A549 (cell line): ENCODE measurements around the gene FRMD4A. TPM values are rescaled to one million over a fixed set of nuclear protein-coding genes. Genes with fewer than 3 reads are reported as not detected.

Experiments used
- ATAC-seq, 2 experiments: fragments of 200-7000 bp in 1 of 2; fragments of >200 bp in 1 of 2; cut with Nextera tagmentation in 1 of 2; cut with Tn5 transposase in 1 of 2; 3 replicates each; pipeline versions ENCODE4 v1.8.0 to v1.9.1; 2018 to 2020; ENCODE audit warnings: mild to moderate bottlenecking in 1 of 2, moderate library complexity in 1 of 2
- CTCF ChIA-PET: fragments of 300-600 bp; sonication (Branson Sonifier 250); formaldehyde crosslinking; extraction: SDS; loops from one replicate; lab custom pipeline; 2021; ENCODE audit warnings: antibody characterized with exemption, inconsistent platforms; lab: Yijun Ruan, JAX
- POLR2A ChIA-PET: fragments of 350-600 bp; formaldehyde crosslinking; extraction: SDS; loops from one replicate; lab custom pipeline; 2021; ENCODE audit warnings: antibody characterized with exemption, inconsistent platforms; lab: Yijun Ruan, JAX
- DNase-seq, 2 experiments: peaks; one replicate each; pipeline versions ENCODE4 v3.0.0 to v3.0.0-alpha.2; 2011 to 2016; ENCODE audit warnings: low read depth in 1 of 2, low spot score in 1 of 2
- FAIRE-seq: peaks from 2 replicates; lab custom pipeline; 2011; peaks lifted over from hg19 to GRCh38; lab: Jason Lieb, UNC
- H3K27ac ChIP-seq, 2 experiments: fragments of >200 bp; sonication (Bioruptor Twin); formaldehyde crosslinking; 3 replicates each; pipeline ENCODE4 v1.5.1; 2016 to 2017
- H3K4me1 ChIP-seq: fragments of >200 bp; sonication (Bioruptor Twin); formaldehyde crosslinking; 3 replicates; pipeline ENCODE4 v1.6.1; 2016
- H3K4me2 ChIP-seq: fragments of >200 bp; sonication (Bioruptor Twin); formaldehyde crosslinking; 3 replicates; pipeline ENCODE4 v1.6.1; 2016
- H3K4me3 ChIP-seq: fragments of >200 bp; sonication (Bioruptor Twin); formaldehyde crosslinking; 3 replicates; pipeline ENCODE4 v1.5.1; 2016
- H3K9me3 ChIP-seq: fragments of >200 bp; sonication (Bioruptor Twin); formaldehyde crosslinking; 3 replicates; pipeline ENCODE4 v1.6.1; 2016
- CBX2 ChIP-seq: fragments of 200-600 bp; sonication (generic); IDR thresholded peaks from 2 replicates; pipeline ENCODE4 v1.6.1; 2016; ENCODE audit warnings: low read depth, mild to moderate bottlenecking, borderline replicate concordance
- CHD4 ChIP-seq: fragments of 200-600 bp; sonication (generic); IDR thresholded peaks from 2 replicates; pipeline ENCODE4 v1.6.1; 2016; ENCODE audit warnings: antibody characterized with exemption, mild to moderate bottlenecking, borderline replicate concordance
- FOXS1 ChIP-seq: fragments of 250-450 bp; sonication (Bioruptor Pico); IDR thresholded peaks from 2 replicates; pipeline ENCODE4 v1.5.0; 2020; ENCODE audit warnings: mild to moderate bottlenecking, moderate library complexity
- HEYL ChIP-seq: fragments of 250-450 bp; sonication (Bioruptor Pico); IDR thresholded peaks from 2 replicates; pipeline ENCODE4 v1.8.0; 2021; ENCODE audit warnings: mild to moderate bottlenecking, moderate library complexity
- HOXB13 ChIP-seq: fragments of 250-450 bp; sonication (Bioruptor Pico); IDR thresholded peaks from 2 replicates; pipeline ENCODE4 v1.5.0; 2020; ENCODE audit warnings: low read depth, mild to moderate bottlenecking, moderate library complexity
- JUNB ChIP-seq: fragments of >200 bp; sonication (Bioruptor Twin); formaldehyde crosslinking; IDR thresholded peaks from 2 replicates; pipeline ENCODE4 v1.6.1; 2016
- KDM1A ChIP-seq: fragments of 200-600 bp; sonication (generic); IDR thresholded peaks from 2 replicates; pipeline ENCODE4 v1.6.1; 2016; ENCODE audit warnings: low read depth, mild to moderate bottlenecking
- KDM5A ChIP-seq: fragments of 200-600 bp; sonication (generic); IDR thresholded peaks from 2 replicates; pipeline ENCODE4 v1.6.1; 2016; ENCODE audit warnings: antibody characterized with exemption, mild to moderate bottlenecking
- NFE2L2 ChIP-seq: fragments of 150-350 bp; conservative IDR thresholded peaks from 2 replicates; pipeline ENCODE4 v1.6.1; 2014; ENCODE audit warnings: low read length
- NR3C1 ChIP-seq: fragments of >200 bp; sonication (Bioruptor Twin); formaldehyde crosslinking; IDR thresholded peaks from 3 replicates; pipeline ENCODE4 v1.6.1; 2017
- POLR2AphosphoS2 ChIP-seq: conservative IDR thresholded peaks from 2 replicates; pipeline ENCODE4 v1.6.1; 2012; ENCODE audit warnings: low read length, improper control_type of control experiment, inconsistent platforms
- REST ChIP-seq: fragments of 200-600 bp; sonication (generic); IDR thresholded peaks from 2 replicates; pipeline ENCODE4 v1.6.1; 2016; ENCODE audit warnings: antibody characterized with exemption, mild to moderate bottlenecking, moderate library complexity
- RFX5 ChIP-seq: fragments of 450-650 bp; IDR thresholded peaks from 2 replicates; pipeline ENCODE4 v1.7.1; 2014; ENCODE audit warnings: antibody characterized with exemption, mild to moderate bottlenecking, moderate library complexity
- TP53 ChIP-seq: fragments of 250-450 bp; sonication (Bioruptor Pico); IDR thresholded peaks from 2 replicates; pipeline ENCODE4 v1.5.0; 2021; ENCODE audit warnings: mild to moderate bottlenecking, moderate library complexity
- ZC3H11A ChIP-seq: fragments of 450-650 bp; IDR thresholded peaks from 2 replicates; pipeline ENCODE4 v1.6.1; 2014; ENCODE audit warnings: antibody characterized with exemption, mild to moderate bottlenecking
- ZFP36 ChIP-seq: fragments of 450-650 bp; IDR thresholded peaks from 2 replicates; pipeline ENCODE4 v1.6.1; 2014; ENCODE audit warnings: borderline replicate concordance; ENCODE audit not compliant: partially characterized antibody
- ZNF302 ChIP-seq: fragments of 250-450 bp; sonication (Bioruptor Pico); IDR thresholded peaks from 2 replicates; pipeline ENCODE4 v1.9.0; 2021; ENCODE audit warnings: inconsistent platforms, mild to moderate bottlenecking, moderate library complexity
- ZSCAN20 ChIP-seq: fragments of 250-450 bp; sonication (Bioruptor Pico); IDR thresholded peaks from 2 replicates; pipeline ENCODE4 v1.8.0; 2022; ENCODE audit warnings: mild to moderate bottlenecking, moderate library complexity
- WGBS: methylation state at CpG from one replicate; pipeline ENCODE4 v1.1.6; 2017; ENCODE audit errors: missing lambda C conversion rate; 5-methylcytosine and 5-hydroxymethylcytosine counted together
- polyA plus RNA-seq, 4 experiments: library from polyadenylated mRNA; depleted of rRNA in 3 of 4; stranded (reverse); fragments of >200 nt; fragmentation: RNase III in 1 of 4; extraction: RNeasy Plus Mini Kit Qiagen cat#74134 plus additional on column Dnase treatment in 1 of 4; gene quantifications; 2 replicates in 3 of 4; 3 replicates in 1 of 4; pipeline ENCODE4 v1.2.3, GENCODE V29; 2011 to 2017
- TF ChIP-seq, protein P1 (sequence below): IDR thresholded peaks from 2 replicates; pipeline ENCODE4 v1.6.1; 2012
- TF ChIP-seq, protein P2 (sequence below): fragments of 450-650 bp; IDR thresholded peaks from 2 replicates; pipeline ENCODE4 v1.6.1; 2014; ENCODE audit warnings: antibody characterized with exemption
- TF ChIP-seq, protein P3 (sequence below): fragments of 150-350 bp; IDR thresholded peaks from 2 replicates; pipeline ENCODE4 v1.6.1; 2014; ENCODE audit warnings: low read depth, mild to moderate bottlenecking, low read length

FRMD4A gene
- polyA plus RNA-seq, 2 of the 4 experiments (the other 2 are of a cell fraction) = 2.5 to 4.7 TPM

DNA sequence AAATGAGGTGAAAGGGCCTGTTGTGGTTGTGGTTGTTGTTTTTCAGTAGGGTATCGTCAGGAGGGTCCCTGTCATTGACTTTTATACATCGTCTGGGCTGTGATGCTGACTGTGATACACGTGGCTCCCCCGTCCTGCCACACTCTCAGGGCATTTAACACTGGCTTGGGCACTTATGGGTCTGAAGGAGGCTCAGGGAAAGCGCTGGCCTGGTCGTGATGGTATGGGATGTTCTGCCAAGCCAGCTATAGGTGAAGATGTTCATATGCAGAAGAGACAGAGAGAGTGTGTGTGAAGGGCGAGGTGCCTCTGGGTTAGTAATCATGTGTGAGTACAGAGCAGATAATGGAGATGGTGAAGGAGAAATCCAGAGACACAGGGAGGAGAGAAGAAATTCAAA lies 585.5 kb downstream of the FRMD4A start:
- H3K4me1 ChIP-seq = no peaks in the 10 kb centered on the region
- FAIRE-seq = no peak
- WGBS = 44% methylated on average over 7 of the region's 7 CpGs
- DNase-seq = no peak
- H3K27ac ChIP-seq = no peak overlapping the region
- no peak overlapping the region for H3K4me2 ChIP-seq
- ChIA-PET POLR2A (no interaction called here), CTCF (interaction anchor here (1.5 kb wide), 1 partner anchor 28 kb away, joined by 5 read pairs; no protein-coding TSS in a partner anchor)
- TF ChIP-seq ZSCAN20 (CRISPR knock-in tag) (no peak), CHD4 (no peak), CBX2 (no peak), HEYL (CRISPR knock-in tag) (no peak), HOXB13 (no peak), KDM5A (no peak), REST (no peak), ZNF302 (CRISPR knock-in tag) (no peak), POLR2AphosphoS2 (no peak), KDM1A (no peak), NFE2L2 (no peak), ZFP36 (no peak), JUNB (no peak)
- TF ChIP-seq, protein P1, sequence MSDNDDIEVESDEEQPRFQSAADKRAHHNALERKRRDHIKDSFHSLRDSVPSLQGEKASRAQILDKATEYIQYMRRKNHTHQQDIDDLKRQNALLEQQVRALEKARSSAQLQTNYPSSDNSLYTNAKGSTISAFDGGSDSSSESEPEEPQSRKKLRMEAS = no peak
- TF ChIP-seq, protein P2, sequence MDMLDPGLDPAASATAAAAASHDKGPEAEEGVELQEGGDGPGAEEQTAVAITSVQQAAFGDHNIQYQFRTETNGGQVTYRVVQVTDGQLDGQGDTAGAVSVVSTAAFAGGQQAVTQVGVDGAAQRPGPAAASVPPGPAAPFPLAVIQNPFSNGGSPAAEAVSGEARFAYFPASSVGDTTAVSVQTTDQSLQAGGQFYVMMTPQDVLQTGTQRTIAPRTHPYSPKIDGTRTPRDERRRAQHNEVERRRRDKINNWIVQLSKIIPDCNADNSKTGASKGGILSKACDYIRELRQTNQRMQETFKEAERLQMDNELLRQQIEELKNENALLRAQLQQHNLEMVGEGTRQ = no peak
- no peak for ATAC-seq
- no peak overlapping the region for H3K4me3 ChIP-seq
- H3K9me3 ChIP-seq = no peaks in the 10 kb centered on the region

DNA sequence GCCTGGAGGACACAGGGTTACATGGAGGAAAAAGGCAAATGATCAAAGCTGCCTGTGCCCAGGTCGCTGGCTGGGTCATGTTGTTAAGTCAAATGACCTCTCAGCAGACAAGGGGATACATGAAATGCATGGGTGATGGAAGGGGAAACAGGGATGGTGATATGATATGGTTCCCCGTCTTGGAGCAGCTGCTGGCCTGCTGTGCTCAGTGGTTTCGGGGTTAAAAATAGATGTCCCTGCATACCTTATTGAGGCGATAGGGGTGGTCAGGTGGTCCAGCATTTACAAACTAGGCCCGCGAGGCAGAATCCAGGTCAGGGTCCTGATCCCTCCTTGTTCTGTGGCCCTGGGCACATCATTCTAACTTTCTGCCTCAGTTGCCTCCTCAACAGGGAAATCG lies 586.8 kb downstream of the FRMD4A start:
- no peak overlapping the region for H3K4me3 ChIP-seq
- no peak for ATAC-seq
- no peaks in the 10 kb centered on the region for H3K4me1 ChIP-seq
- no peaks in the 10 kb centered on the region for H3K9me3 ChIP-seq
- no peak overlapping the region for H3K27ac ChIP-seq
- 73% methylated on average over 7 of the region's 7 CpGs for WGBS
- CTCF ChIA-PET = no interaction called here
- no peak for DNase-seq
- FAIRE-seq = no peak
- TF ChIP-seq, protein P2 = no peak
- TF ChIP-seq KDM1A (no peak), CBX2 (no peak), ZC3H11A (no peak), FOXS1 (CRISPR knock-in tag) (no peak), TP53 (CRISPR knock-in tag) (no peak), RFX5 (no peak), NR3C1 (no peak)
- TF ChIP-seq, protein P3, sequence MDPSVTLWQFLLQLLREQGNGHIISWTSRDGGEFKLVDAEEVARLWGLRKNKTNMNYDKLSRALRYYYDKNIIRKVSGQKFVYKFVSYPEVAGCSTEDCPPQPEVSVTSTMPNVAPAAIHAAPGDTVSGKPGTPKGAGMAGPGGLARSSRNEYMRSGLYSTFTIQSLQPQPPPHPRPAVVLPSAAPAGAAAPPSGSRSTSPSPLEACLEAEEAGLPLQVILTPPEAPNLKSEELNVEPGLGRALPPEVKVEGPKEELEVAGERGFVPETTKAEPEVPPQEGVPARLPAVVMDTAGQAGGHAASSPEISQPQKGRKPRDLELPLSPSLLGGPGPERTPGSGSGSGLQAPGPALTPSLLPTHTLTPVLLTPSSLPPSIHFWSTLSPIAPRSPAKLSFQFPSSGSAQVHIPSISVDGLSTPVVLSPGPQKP = no peak
- no peak overlapping the region for H3K4me2 ChIP-seq
- POLR2A ChIA-PET = no interaction called here
